Panc1 (cell line): ENCODE results near the gene LETM1. TPM values are rescaled to one million over a fixed set of nuclear protein-coding genes. Genes with fewer than 3 reads are reported as not detected.

ENCODE experiments used
- ATAC-seq: fragments of 200-7000 bp; cut with Tn5 transposase; 2 replicates; pipeline ENCODE4 v1.9.1; 2020; ENCODE audit warnings: mild to moderate bottlenecking, moderate library complexity
- BruUV-seq: library from RNA; stranded (reverse); fragments of 400-500 nt; replicated peaks from 2 replicates; lab custom pipeline; 2021; lab: Mats Ljungman, UMichigan
- CTCF ChIA-PET: fragments of 300-600 bp; sonication (Branson Sonifier 250); formaldehyde crosslinking; loops from one replicate; lab custom pipeline; 2022; ENCODE audit warnings: antibody characterized with exemption; lab: Charles Lee
- POLR2A ChIA-PET: fragments of 300-600 bp; sonication (Branson Sonifier 250); formaldehyde crosslinking; loops from one replicate; lab custom pipeline; 2022; ENCODE audit warnings: antibody characterized with exemption; lab: Charles Lee
- DNase-seq: peaks from one replicate; pipeline ENCODE4 v3.0.0-alpha.2; 2010; ENCODE audit warnings: low read depth, low spot score
- H3K27ac ChIP-seq: 2 replicates; pipeline ENCODE4 v1.5.1; 2011; ENCODE audit warnings: mild to moderate bottlenecking, low read length, inconsistent platforms
- H3K27me3 ChIP-seq: fragments of 200-500 bp; sonication (Bioruptor generic); 2 replicates; pipeline ENCODE4 v1.6.0; 2014; ENCODE audit warnings: low read length, inconsistent platforms; ENCODE audit not compliant: control insufficient read depth, insufficient read depth
- H3K36me3 ChIP-seq: fragments of 200-500 bp; sonication (Bioruptor generic); 2 replicates; pipeline ENCODE4 v1.5.1; 2014; ENCODE audit warnings: inconsistent platforms, mild to moderate bottlenecking, low read length, moderate library complexity; ENCODE audit not compliant: control insufficient read depth, insufficient read depth
- H3K4me1 ChIP-seq: 2 replicates; pipeline ENCODE4 v1.5.1; 2011; ENCODE audit warnings: inconsistent platforms, mild to moderate bottlenecking, low read length, moderate library complexity; ENCODE audit not compliant: control insufficient read depth, insufficient read depth
- H3K4me3 ChIP-seq, 2 experiments: 2 replicates each; pipeline ENCODE4 v1.5.1; 2011 to 2012; ENCODE audit warnings: low read depth in 2 of 2, low read length in 2 of 2, mild to moderate bottlenecking in 2 of 2, inconsistent platforms in 1 of 2, moderate library complexity in 1 of 2
- H3K9me3 ChIP-seq: fragments of 200-500 bp; sonication (Bioruptor generic); 2 replicates; pipeline ENCODE4 v1.5.1; 2014; ENCODE audit warnings: low read depth, mild to moderate bottlenecking, inconsistent platforms, low read length, moderate library complexity; ENCODE audit not compliant: control insufficient read depth, insufficient read depth
- CTCF ChIP-seq: fragments of 450-650 bp; IDR thresholded peaks from 2 replicates; pipeline ENCODE4 v1.5.1; 2017; ENCODE audit warnings: mild to moderate bottlenecking
- POLR2AphosphoS5 ChIP-seq: IDR thresholded peaks from 2 replicates; pipeline ENCODE4 v1.6.1; 2012; ENCODE audit warnings: mild to moderate bottlenecking, low read depth, low read length, moderate library complexity
- SIN3A ChIP-seq: IDR thresholded peaks from 2 replicates; pipeline ENCODE4 v1.6.1; 2012; ENCODE audit warnings: low read depth, mild to moderate bottlenecking, low read length, moderate library complexity, borderline replicate concordance; ENCODE audit not compliant: insufficient read depth
- TCF7L2 ChIP-seq: IDR thresholded peaks from 2 replicates; pipeline ENCODE4 v1.6.1; 2011; ENCODE audit warnings: mild to moderate bottlenecking, low read depth, low read length, inconsistent platforms
- in situ Hi-C: cut with HindIII; loops from 2 replicates; pipeline ENCODE4 v1.10.0; 2016; ENCODE audit warnings: low sequenced_read_pairs, low pct_unique_long_range_greater_than_20kb
- intact Hi-C: fragments of 100-400 bp; cut with micrococcal nuclease; formaldehyde crosslinking; loops from one replicate; pipeline ENCODE4 v1.10.0; 2022; ENCODE audit not compliant: unreplicated experiment
- total RNA-seq: library from RNA; stranded (reverse); gene quantifications from one replicate; pipeline ENCODE4 v1.2.1, GENCODE V29; 2021; ENCODE audit not compliant: unreplicated experiment
- TF ChIP-seq, protein P1 (sequence below), 2 experiments: IDR thresholded peaks; 2 replicates each; pipeline ENCODE4 v1.6.1; 2011 to 2012; ENCODE audit warnings: low read depth in 2 of 2, control low read depth in 1 of 2, low read length in 1 of 2, mild to moderate bottlenecking in 1 of 2, moderate library complexity in 1 of 2; ENCODE audit not compliant: insufficient read depth in 1 of 2

The LETM1 gene
- total RNA-seq, 1 experiment from 2014 or later, result 67.6 TPM

DNA sequence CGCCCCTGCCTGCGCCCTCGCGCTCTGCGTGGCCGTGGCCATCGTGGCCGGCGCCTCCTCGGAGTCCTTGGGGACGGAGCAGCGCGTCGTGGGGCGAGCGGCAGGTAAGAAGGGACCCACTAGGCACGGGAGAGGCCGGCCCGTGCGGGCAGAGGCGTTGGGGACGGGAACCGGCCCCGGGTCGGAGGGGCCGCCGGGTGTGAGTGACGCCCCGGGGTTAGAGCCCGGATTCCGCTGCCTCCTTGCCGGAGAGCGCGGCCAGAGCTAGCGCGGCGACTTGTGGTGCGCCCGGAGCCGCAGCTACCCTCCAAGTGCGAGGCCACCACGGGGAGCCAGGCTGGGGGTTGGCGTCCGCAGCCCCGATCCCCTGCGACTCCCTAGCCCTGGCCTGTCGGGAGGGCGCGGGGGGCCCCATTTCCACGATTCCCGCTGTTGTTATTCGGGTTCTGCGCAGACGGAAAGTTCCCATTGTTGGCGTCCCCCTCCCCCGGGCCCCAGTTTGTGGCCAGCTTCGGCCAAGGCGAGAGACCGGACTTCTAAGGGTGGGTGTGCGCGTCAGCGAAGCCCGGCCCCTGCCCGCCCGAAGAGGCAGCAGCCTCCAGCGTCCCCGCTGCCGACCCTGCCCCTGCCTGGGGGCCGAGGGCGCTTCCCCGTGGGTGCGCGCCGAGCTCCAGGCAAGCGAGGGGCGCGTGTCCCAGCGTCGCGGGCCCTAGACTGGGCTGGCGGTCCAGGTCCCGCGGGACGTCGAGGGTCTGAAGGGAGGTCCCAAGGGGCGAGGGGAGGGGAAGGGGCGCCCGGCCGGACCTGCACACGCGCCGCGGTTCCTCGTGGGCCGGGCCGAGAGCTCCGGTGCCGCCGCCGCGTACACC is 61.8 kb downstream of the LETM1 start:
- POLR2A ChIA-PET, result interaction anchor here (0.6 kb wide), 1 partner anchor 1935 kb away, joined by 4 read pairs; no protein-coding TSS in a partner anchor

DNA sequence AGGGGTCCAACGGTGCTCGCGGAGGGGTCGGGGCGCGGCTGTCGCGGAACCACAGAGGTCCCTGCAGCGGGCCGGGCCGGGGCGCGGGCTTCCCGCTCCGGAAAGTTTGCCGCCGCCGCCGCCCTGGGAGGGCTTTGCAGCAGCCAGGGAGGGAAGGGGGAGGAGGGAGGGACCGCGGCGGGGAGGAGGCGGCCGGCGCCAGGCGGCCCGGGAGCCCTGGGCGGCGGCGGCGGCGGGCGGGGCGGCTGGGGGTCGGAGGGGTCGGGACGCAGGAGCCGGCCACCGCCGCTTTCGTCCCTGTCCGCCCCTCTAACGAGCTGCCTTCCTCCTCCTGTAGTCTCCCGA is 62.5 kb downstream of the LETM1 start:
- Histone ChIP-seq H3K9me3 (no peaks in the 10 kb centered on the region), H3K4me3 (peak overlapping the region in 1 of 2 experiments; percentile 37; a peak in 3 of 4 replicates), H3K27me3 (no peaks in the 10 kb centered on the region), H3K27ac (no peak overlapping the region), H3K36me3 (no peaks in the 10 kb centered on the region; the same call in 1 of the 2 replicates), H3K4me1 (no peaks in the 10 kb centered on the region)
- TF ChIP-seq POLR2AphosphoS5, result no peak
- TF ChIP-seq TCF7L2, result no peak
- TF ChIP-seq, protein P1, sequence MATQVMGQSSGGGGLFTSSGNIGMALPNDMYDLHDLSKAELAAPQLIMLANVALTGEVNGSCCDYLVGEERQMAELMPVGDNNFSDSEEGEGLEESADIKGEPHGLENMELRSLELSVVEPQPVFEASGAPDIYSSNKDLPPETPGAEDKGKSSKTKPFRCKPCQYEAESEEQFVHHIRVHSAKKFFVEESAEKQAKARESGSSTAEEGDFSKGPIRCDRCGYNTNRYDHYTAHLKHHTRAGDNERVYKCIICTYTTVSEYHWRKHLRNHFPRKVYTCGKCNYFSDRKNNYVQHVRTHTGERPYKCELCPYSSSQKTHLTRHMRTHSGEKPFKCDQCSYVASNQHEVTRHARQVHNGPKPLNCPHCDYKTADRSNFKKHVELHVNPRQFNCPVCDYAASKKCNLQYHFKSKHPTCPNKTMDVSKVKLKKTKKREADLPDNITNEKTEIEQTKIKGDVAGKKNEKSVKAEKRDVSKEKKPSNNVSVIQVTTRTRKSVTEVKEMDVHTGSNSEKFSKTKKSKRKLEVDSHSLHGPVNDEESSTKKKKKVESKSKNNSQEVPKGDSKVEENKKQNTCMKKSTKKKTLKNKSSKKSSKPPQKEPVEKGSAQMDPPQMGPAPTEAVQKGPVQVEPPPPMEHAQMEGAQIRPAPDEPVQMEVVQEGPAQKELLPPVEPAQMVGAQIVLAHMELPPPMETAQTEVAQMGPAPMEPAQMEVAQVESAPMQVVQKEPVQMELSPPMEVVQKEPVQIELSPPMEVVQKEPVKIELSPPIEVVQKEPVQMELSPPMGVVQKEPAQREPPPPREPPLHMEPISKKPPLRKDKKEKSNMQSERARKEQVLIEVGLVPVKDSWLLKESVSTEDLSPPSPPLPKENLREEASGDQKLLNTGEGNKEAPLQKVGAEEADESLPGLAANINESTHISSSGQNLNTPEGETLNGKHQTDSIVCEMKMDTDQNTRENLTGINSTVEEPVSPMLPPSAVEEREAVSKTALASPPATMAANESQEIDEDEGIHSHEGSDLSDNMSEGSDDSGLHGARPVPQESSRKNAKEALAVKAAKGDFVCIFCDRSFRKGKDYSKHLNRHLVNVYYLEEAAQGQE (IDR thresholded peaks at IDR 0.05; ENCODE audit: insufficient read depth in 1 of 2, low read depth in 2 of 2, low read length in 1 of 2), result no peak
- TF ChIP-seq SIN3A, result no peak
- TF ChIP-seq CTCF, result no peak
- ATAC-seq (peak; percentile 65), DNase-seq (no peak)
- ChIA-PET CTCF (no interaction called here), POLR2A (no interaction called here)
- intact Hi-C loops (no loop called here), in situ Hi-C loops (no loop called here)
- BruUV-seq, result no TSS peak

More for the DNA sequence above, 61.8 kb downstream of the LETM1 start:
- no peaks in the 10 kb centered on the region for H3K9me3 ChIP-seq
- no peaks in the 10 kb centered on the region for H3K4me1 ChIP-seq
- intact Hi-C loops (no loop called here), in situ Hi-C loops (no loop called here)
- BruUV-seq, result no TSS peak
- DNase-seq, result no peak
- H3K27me3 ChIP-seq, result no peaks in the 10 kb centered on the region
- no peak overlapping the region for H3K27ac ChIP-seq
- H3K4me3 ChIP-seq, result peak overlapping the region; percentile 32
- ATAC-seq, result peak; percentile 40
- H3K36me3 ChIP-seq, result no peaks in the 10 kb centered on the region; the same call in 1 of the 2 replicates
- CTCF ChIA-PET, result no interaction called here
- no peak for TF ChIP-seq TCF7L2
- TF ChIP-seq POLR2AphosphoS5, result no peak
- no peak for TF ChIP-seq CTCF
- no peak for TF ChIP-seq SIN3A
- TF ChIP-seq, protein P1 (IDR thresholded peaks at IDR 0.05; ENCODE audit: insufficient read depth in 1 of 2, low read depth in 2 of 2, low read length in 1 of 2), result no peak
